HCT116 (cell line): ENCODE measurements around the gene AGAP2. TPM values are rescaled to one million over a fixed set of nuclear protein-coding genes. Genes with fewer than 3 reads are reported as not detected.

ENCODE experiments used
- ATAC-seq: fragments of 200-7000 bp; cut with Tn5 transposase; 2 replicates; pipeline ENCODE4 v1.9.1; 2020; ENCODE audit warnings: mild to moderate bottlenecking, moderate library complexity
- BruUV-seq: library from RNA; stranded (reverse); fragments of 400-500 nt; replicated peaks from 2 replicates; lab custom pipeline; 2021; lab: Mats Ljungman, UMichigan
- CTCF ChIA-PET: fragments of 300-600 bp; sonication (Branson Sonifier 250); formaldehyde crosslinking; loops from one replicate; lab custom pipeline; 2021; ENCODE audit warnings: antibody characterized with exemption; lab: Charles Lee
- POLR2A ChIA-PET: fragments of 300-600, 350-600 bp; sonication (Branson Sonifier 250); formaldehyde crosslinking; loops from one replicate; lab custom pipeline; 2021; ENCODE audit warnings: antibody characterized with exemption; lab: Charles Lee
- RAD21 ChIA-PET, 2 experiments: fragments of 300-600 bp; sonication (Branson Sonifier 250); formaldehyde crosslinking; loops; one replicate each; lab custom pipeline; 2023; ENCODE audit warnings: low total read pairs in 2 of 2; ENCODE audit not compliant: uncharacterized antibody in 2 of 2, unreplicated experiment in 2 of 2, low non-redundant PET in 1 of 2; lab: Charles Lee
- DNase-seq: peaks from one replicate; pipeline ENCODE4 v3.0.0-alpha.2; 2010; ENCODE audit warnings: low read depth, low spot score
- H2AFZ ChIP-seq: fragments of 200-600 bp; shearing (Covaris generic), sonication (generic); 2 replicates; pipeline ENCODE4 v1.6.1; 2017; ENCODE audit warnings: low read depth, mixed run types, mixed read lengths, antibody characterized with exemption, low read length; ENCODE audit not compliant: poor library complexity, severe bottlenecking
- H3K27ac ChIP-seq: 2 replicates; pipeline ENCODE4 v1.5.1; 2012; ENCODE audit warnings: low read depth, low read length
- H3K27me3 ChIP-seq: fragments of 200-600 bp; sonication (generic); 2 replicates; pipeline ENCODE4 v1.6.1; 2016; ENCODE audit warnings: mixed run types, low read length, mixed read lengths; ENCODE audit not compliant: insufficient read depth
- H3K36me3 ChIP-seq, 2 experiments: fragments of 200-500 bp in 1 of 2; fragments of 200-600 bp in 1 of 2; sonication (Bioruptor generic) in 1 of 2; sonication (generic) in 1 of 2; 2 replicates each; pipeline versions ENCODE4 v1.5.1 to v1.6.1; 2014 to 2016; ENCODE audit warnings: low read length in 2 of 2, inconsistent platforms in 1 of 2, mixed read lengths in 1 of 2, mixed run types in 1 of 2; ENCODE audit not compliant: insufficient read depth in 2 of 2, control insufficient read depth in 1 of 2
- H3K4me1 ChIP-seq, 2 experiments: fragments of 200-600 bp in 1 of 2; sonication (generic) in 1 of 2; 2 replicates each; pipeline versions ENCODE4 v1.5.1 to v1.6.1; 2012 to 2017; ENCODE audit warnings: low read length in 2 of 2, inconsistent platforms in 1 of 2, mild to moderate bottlenecking in 1 of 2, mixed read lengths in 1 of 2, mixed run types in 1 of 2, moderate library complexity in 1 of 2; ENCODE audit not compliant: insufficient read depth in 2 of 2, control insufficient read depth in 1 of 2
- H3K4me2 ChIP-seq: fragments of 200-600 bp; sonication (generic); 2 replicates; pipeline ENCODE4 v1.6.1; 2017; ENCODE audit warnings: mixed run types, low read length, mixed read lengths
- H3K4me3 ChIP-seq, 2 experiments: fragments of 200-600 bp in 1 of 2; sonication (generic) in 1 of 2; replicated peaks in 1 of 2; 2 replicates each; pipeline ENCODE4 v1.5.1; 2011 to 2016; ENCODE audit warnings: low read length in 2 of 2, control low read depth in 1 of 2, low read depth in 1 of 2, mild to moderate bottlenecking in 1 of 2, mixed read lengths in 1 of 2, mixed run types in 1 of 2
- H3K79me2 ChIP-seq: fragments of 200-600 bp; sonication (generic); 2 replicates; pipeline ENCODE4 v1.6.1; 2017; ENCODE audit warnings: mild to moderate bottlenecking, mixed run types, low read length, moderate library complexity, mixed read lengths; ENCODE audit not compliant: insufficient read depth
- H3K9ac ChIP-seq: fragments of 200-600 bp; sonication (generic); 2 replicates; pipeline ENCODE4 v1.6.1; 2016; ENCODE audit warnings: low read length, mixed read lengths
- H3K9me2 ChIP-seq: fragments of 200-600 bp; sonication (generic), shearing (Covaris generic); 2 replicates; pipeline ENCODE4 v1.6.1; 2017; ENCODE audit warnings: mixed run types, mild to moderate bottlenecking, moderate library complexity; ENCODE audit not compliant: insufficient read depth
- H3K9me3 ChIP-seq, 2 experiments: fragments of 200-500 bp in 1 of 2; fragments of 200-600 bp in 1 of 2; sonication (Bioruptor generic) in 1 of 2; sonication (generic) in 1 of 2; 2 replicates each; pipeline ENCODE4 v1.6.1; 2014 to 2017; ENCODE audit warnings: low read length in 2 of 2, mixed read lengths in 2 of 2, inconsistent platforms in 1 of 2, low read depth in 1 of 2, mild to moderate bottlenecking in 1 of 2, mixed run types in 1 of 2, moderate library complexity in 1 of 2; ENCODE audit not compliant: control insufficient read depth in 1 of 2, insufficient read depth in 1 of 2
- H4K20me1 ChIP-seq: fragments of 200-600 bp; sonication (generic), shearing (Covaris generic); 2 replicates; pipeline ENCODE4 v1.6.1; 2017; ENCODE audit warnings: mixed run types, mild to moderate bottlenecking, moderate library complexity; ENCODE audit not compliant: insufficient read depth
- ATF3 ChIP-seq: IDR thresholded peaks from 2 replicates; pipeline ENCODE4 v1.6.1; 2012
- CBX3 ChIP-seq: IDR thresholded peaks from 2 replicates; pipeline ENCODE4 v1.6.1; 2012; ENCODE audit warnings: low read depth
- EZH2 ChIP-seq: fragments of 200-600 bp; sonication (generic); IDR thresholded peaks from 2 replicates; pipeline ENCODE4 v1.6.1; 2017; ENCODE audit warnings: antibody characterized with exemption, mixed run types
- EZH2phosphoT487 ChIP-seq: fragments of 200-600 bp; IDR thresholded peaks from 2 replicates; pipeline ENCODE4 v1.6.1; 2018; ENCODE audit warnings: antibody characterized with exemption, borderline replicate concordance
- POLR2A ChIP-seq: IDR thresholded peaks from 2 replicates; pipeline ENCODE4 v1.7.0; 2011; ENCODE audit warnings: borderline replicate concordance; ENCODE audit not compliant: insufficient read depth, insufficient read length; ENCODE audit errors: extremely low read depth
- POLR2AphosphoS5 ChIP-seq: IDR thresholded peaks from 2 replicates; pipeline ENCODE4 v1.6.1; 2011; ENCODE audit warnings: mild to moderate bottlenecking, low read depth, low read length, moderate library complexity
- YY1 ChIP-seq: IDR thresholded peaks from 2 replicates; pipeline ENCODE4 v1.6.1; 2011; ENCODE audit warnings: low read length, low read depth, moderate library complexity, mild to moderate bottlenecking; ENCODE audit not compliant: insufficient replicate concordance; ENCODE audit errors: extremely low read depth
- intact Hi-C: fragments of 100-400 bp; cut with micrococcal nuclease; formaldehyde crosslinking; loops from 2 replicates; pipeline ENCODE4 v1.10.0; 2022
- total RNA-seq: library from RNA; stranded (reverse); gene quantifications from one replicate; pipeline ENCODE4 v1.2.1, GENCODE V29; 2021; ENCODE audit not compliant: unreplicated experiment
- TF ChIP-seq, protein P1 (sequence below): IDR thresholded peaks from 2 replicates; pipeline ENCODE4 v1.6.1; 2012

Gene AGAP2
- total RNA-seq, 1 experiment from 2014 or later = 15.8 TPM

GRCh38 chr12:57766464-57767304, 28.1 kb upstream of the AGAP2 start, which contains the start of gene CYP27B1:
Gene CYP27B1, minus strand, starts transcription at chr12:57767078. Its CDS starts 37 bp downstream, at chr12:57767041.
- intact Hi-C loops = no loop called here
- ChIA-PET CTCF (interaction anchor here (4.0 kb wide), 1 partner anchor 10 kb away, joined by 51 read pairs; no protein-coding TSS in a partner anchor), RAD21 (no interaction called here), POLR2A (interaction anchor here (0.9 to 2.4 kb wide), 8 partner anchors 10 to 175 kb away, joined by 3 to 12 read pairs (median 4); partner anchors contain the start of genes ATP23 and CDK4)
- Histone ChIP-seq H3K27ac (peak within 1 kb of the TSS; percentile 73), H3K4me3 (peak within 1 kb of the TSS; percentile 72 to 81), H3K9me3 (no peaks in the 10 kb centered on the region), H3K9ac (peak within 1 kb of the TSS; percentile 81), H3K36me3 (peaks cover 13 to 27% of the 10 kb centered on the region in 2 experiments; a peak in 3 of 4 replicates), H4K20me1 (no peaks in the 10 kb centered on the region), H3K9me2 (no peaks in the 10 kb centered on the region), H3K4me2 (peak within 1 kb of the TSS; percentile 100), H2AFZ (no peak within 1 kb of the TSS), H3K79me2 (peaks cover 14% of the 10 kb centered on the region), H3K27me3 (no peaks in the 10 kb centered on the region), H3K4me1 (peaks cover 11 to 47% of the 10 kb centered on the region in 2 experiments)
- TF ChIP-seq, protein P1, sequence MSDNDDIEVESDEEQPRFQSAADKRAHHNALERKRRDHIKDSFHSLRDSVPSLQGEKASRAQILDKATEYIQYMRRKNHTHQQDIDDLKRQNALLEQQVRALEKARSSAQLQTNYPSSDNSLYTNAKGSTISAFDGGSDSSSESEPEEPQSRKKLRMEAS = no peak
- TF ChIP-seq YY1 (no peak), CBX3 (no peak), EZH2phosphoT487 (no peak), ATF3 (no peak), POLR2AphosphoS5 (peak; percentile 60), POLR2A (peak; percentile 45), EZH2 (no peak)
- no peak for DNase-seq
- BruUV-seq = no TSS peak
- ATAC-seq = peak; percentile 41
